GM20431 (cell line): ENCODE data around the gene GRIK4.

ENCODE experiments used
- in situ Hi-C: fragments of 300-500 bp; cut with MseI, MboI; formaldehyde crosslinking; loops from one replicate; pipeline ENCODE4 v1.15.0; 2020; ENCODE audit warnings: low sequenced_read_pairs; ENCODE audit not compliant: unreplicated experiment

Gene GRIK4

GRCh38 chr11:120713296-120713695 is 201.7 kb downstream of the GRIK4 start:
- in situ Hi-C loops = no loop called here

- in situ Hi-C loops = no loop called here
Measured at GRCh38 chr11:120714438-120714837, 202.9 kb downstream of the GRIK4 start.

DNA sequence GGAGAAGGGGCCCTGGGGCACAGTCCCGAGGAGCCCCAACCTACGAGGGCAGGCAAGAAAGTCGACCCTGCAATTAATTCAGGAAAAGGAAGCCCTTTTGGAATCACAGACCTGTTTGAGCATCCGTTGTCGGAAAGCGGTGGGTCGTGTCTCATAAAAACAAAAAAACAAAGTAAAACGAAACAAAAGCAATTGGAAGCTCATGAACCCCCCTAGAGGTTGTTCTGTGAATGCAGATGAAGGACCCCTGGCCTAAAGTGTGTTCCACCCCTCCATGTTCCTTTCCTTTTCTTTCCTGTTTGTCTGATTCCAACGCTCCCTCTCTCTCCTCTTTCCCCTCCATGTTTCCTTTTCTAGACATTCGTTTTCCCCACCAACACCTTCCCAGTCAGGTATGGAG is 203.7 kb downstream of the GRIK4 start:
- in situ Hi-C loops = no loop called here

- in situ Hi-C loops = no loop called here
Measured at GRCh38 chr11:120717042-120717441, 205.5 kb downstream of the GRIK4 start.

DNA sequence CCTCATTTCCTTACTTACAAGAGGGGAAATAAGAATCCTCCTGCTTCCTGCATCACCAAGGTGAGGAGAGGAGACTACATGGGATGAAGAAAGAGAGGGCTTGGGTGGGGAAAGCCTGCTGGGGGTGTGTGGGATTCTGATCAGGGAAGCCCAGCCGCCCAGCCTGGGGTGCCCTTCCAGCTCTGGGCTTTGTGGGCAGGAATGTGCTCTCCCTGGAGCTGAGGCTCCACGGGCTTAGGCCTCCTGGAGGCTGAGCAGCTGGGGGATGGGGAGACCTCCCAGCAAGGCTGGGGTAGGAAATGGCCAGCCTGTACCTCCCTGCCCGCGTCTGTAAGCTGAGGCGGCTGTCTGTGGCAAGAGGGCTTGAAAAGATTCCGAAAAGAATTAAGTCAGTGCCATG is 206.1 kb downstream of the GRIK4 start:
- in situ Hi-C loops = no loop called here

DNA sequence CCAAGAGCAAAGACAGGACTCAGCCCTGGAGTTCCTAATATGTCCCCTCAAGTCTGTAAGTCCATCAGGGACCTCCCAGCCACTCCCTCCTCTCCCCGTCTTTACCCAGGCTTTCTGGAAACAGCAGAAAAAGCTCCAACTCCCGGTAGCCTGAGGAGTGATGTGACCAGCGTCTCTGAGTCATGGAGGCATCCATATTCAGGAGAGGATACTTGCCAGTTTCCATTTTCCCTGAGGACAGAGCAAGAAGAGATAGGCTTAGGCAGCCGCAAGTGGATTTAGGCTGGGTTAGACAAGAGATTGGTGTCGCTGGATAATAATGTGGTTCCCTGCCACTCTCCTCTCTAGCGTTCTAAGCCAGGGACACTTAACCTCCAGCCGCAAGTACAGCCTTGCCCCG is 206.6 kb downstream of the GRIK4 start:
- in situ Hi-C loops = no loop called here

DNA sequence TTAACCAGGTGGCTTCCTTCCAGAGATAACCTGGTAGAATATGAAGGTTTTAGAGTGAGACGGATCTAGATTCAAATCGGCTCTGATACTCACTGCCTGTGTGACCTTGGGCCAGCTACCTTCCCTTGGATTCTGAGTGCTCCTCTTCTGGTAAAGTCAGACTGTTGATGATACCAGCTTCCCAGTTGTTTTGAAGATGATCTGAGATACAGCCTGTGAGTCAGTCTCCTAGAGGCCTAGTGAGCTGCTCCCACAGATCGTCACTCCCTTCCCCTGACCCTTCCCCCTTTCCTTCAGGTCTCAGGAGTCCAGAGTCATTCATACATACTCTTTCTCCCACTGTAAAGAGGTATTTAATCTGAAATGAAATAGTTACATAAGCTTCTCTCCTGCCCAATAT is 207.8 kb downstream of the GRIK4 start:
- in situ Hi-C loops = no loop called here

DNA sequence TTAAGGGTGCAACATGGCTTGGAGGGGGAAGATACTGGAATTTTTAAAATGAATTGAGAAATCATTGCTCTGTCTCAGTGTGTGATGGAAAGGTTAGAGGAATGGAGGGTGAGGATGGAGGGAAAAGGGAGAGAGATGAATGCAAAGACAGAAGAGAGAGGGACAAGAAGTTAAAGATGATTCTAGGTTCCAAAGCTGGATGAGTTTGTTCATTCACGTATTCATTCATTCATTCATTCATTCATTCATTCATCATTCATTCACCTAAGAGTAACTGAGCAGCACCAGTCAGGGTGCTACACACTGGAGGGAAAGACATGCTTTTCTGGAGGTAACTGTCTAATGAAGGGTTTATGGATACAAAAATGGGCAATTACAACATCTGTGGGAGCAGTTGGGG is 209.2 kb downstream of the GRIK4 start:
- in situ Hi-C loops = no loop called here

GRCh38 chr11:120722524-120722923 is 211.0 kb downstream of the GRIK4 start:
- in situ Hi-C loops = no loop called here

- in situ Hi-C loops = no loop called here
Measured at GRCh38 chr11:120723751-120724150, 212.2 kb downstream of the GRIK4 start.

DNA sequence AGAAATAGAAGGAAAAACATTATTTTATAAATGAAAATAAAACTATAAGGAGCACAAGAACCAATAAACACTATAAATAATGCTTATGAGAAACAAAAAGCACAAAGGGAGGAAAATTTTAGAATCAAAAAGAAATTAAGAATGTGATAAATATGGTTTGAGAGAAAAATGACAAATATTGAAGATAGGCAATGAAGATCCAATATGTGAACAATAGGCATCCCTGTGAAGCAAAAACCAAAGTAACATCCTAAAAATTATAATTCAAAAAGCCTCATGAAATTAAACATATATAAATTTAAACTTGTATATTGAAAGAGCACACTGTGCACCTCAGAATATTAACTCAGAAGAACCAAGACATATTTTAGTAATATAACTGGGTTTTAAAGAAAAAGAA is 216.2 kb downstream of the GRIK4 start:
- in situ Hi-C loops = no loop called here

- in situ Hi-C loops = no loop called here
Measured at GRCh38 chr11:120735035-120735434, 223.5 kb downstream of the GRIK4 start.

GRCh38 chr11:120738516-120739046 is 227.0 kb downstream of the GRIK4 start:
- in situ Hi-C loops = no loop called here

DNA sequence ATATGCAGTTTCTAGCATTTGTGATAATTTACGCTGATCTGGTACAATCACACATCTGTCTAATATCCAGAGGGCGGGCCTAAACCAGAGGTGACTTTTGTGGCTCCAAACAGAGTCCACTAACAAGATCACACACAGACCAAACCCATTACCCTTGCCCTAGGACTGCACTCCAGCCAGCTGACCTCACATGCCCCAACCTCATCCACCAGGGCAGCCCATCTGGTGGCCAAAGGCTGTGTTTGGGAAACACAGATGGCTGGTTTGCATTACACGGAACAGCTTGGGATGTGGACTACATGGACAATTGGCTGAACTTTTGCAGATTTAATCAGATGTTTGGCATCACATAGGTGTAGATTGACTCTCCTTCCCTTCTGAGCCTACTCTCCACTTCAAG is 228.2 kb downstream of the GRIK4 start:
- in situ Hi-C loops = no loop called here

DNA sequence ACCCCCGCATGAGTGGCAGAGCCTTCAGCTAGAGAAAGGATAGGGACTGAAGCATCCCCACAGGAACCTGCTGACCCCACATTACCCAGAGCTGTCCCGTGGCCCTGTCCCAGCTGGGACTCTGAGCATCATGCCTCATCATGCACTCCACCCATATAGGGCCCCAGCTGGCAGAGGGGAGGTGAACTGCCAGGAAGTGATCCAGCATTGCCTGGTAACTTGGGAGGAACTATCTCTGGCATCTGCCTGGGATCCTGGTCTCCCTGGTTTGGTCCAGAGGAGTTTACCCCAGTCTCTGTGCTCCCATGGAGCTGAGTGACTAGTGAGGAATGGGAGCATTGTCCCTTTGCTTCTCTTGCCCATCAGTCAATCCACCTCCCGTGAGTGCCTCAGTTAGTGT is 228.8 kb downstream of the GRIK4 start:
- in situ Hi-C loops = no loop called here

- in situ Hi-C loops = no loop called here
Measured at GRCh38 chr11:120744016-120744994, 232.8 kb downstream of the GRIK4 start.

- in situ Hi-C loops = no loop called here
Measured at GRCh38 chr11:120746376-120746775, 234.8 kb downstream of the GRIK4 start.

DNA sequence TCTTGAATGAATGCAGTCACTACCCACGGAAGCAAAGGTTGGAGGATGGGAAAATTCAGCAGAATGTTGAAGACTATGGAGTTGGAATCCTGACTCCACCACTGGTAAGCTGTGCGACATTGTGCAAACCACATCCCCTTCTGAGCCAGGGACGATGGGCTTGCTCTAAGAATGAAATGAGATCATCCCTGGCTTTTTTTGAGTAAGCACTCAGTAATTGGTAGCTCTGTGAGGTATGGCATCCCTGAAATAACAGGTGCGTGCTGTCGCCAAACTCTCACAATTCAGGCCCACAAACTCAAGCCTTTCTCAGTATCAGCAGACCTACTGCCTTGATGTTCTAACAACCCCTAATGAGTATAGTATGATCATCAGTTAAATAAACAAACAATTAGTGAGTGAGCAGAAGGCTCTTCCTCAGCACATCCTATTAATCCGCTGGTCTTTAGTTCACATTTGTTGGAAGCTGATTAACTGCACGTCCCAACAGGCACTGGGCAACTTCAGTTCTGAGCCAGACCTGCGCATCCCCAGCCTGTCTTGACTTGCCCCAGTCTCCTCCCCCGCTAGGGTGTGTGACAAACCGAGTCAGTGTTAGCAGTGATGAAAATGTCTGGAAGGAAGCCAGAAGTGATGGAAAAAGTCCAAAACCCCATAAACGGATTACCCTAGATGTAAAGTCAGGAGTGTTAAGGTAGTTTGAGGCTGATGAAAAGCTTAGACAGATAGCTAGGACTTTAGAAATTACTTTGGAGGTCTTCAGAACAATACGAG is 235.5 kb downstream of the GRIK4 start:
- in situ Hi-C loops = no loop called here

- in situ Hi-C loops = no loop called here
Measured at GRCh38 chr11:120747850-120748814, 236.6 kb downstream of the GRIK4 start.

- in situ Hi-C loops = no loop called here
Measured at GRCh38 chr11:120749395-120749794, 237.8 kb downstream of the GRIK4 start.
